Progenitor cell of endocrine pancreas (in vitro differentiated cells): ENCODE measurements around the gene MS4A10. TPM values are rescaled to one million over a fixed set of nuclear protein-coding genes. Genes with fewer than 3 reads are reported as not detected.
A peak's percentile ranks its signal among the peaks of the same experiment; 100 is the strongest.

Experiments
- DNase-seq: peaks from one replicate; pipeline ENCODE4 v3.0.0; 2021; ENCODE audit warnings: low spot score; ENCODE audit not compliant: unreplicated experiment
- H3K27ac Mint-ChIP-seq: 2 replicates; pipeline ENCODE4 v1.8.0; 2021; ENCODE audit warnings: mild to moderate bottlenecking, moderate library complexity, mixed read lengths
- H3K27me3 Mint-ChIP-seq: 2 replicates; pipeline ENCODE4 v1.8.0; 2021; ENCODE audit warnings: mixed read lengths
- H3K36me3 Mint-ChIP-seq: 2 replicates; pipeline ENCODE4 v1.8.0; 2022; ENCODE audit warnings: mixed read lengths; ENCODE audit not compliant: insufficient read depth
- H3K4me1 Mint-ChIP-seq: 2 replicates; pipeline ENCODE4 v1.8.0; 2021; ENCODE audit warnings: low read depth, mixed read lengths
- H3K4me3 Mint-ChIP-seq: 2 replicates; pipeline ENCODE4 v1.8.0; 2021; ENCODE audit warnings: low read depth, mild to moderate bottlenecking, moderate library complexity, mixed read lengths
- H3K9me3 Mint-ChIP-seq: 2 replicates; pipeline ENCODE4 v1.8.0; 2021; ENCODE audit warnings: low read depth, mixed read lengths
- CTCF ChIP-seq: fragments of 200-600 bp; sonication (generic); IDR thresholded peaks from one replicate; pipeline ENCODE4 v1.5.0; 2021; ENCODE audit warnings: antibody characterized with exemption, mild to moderate bottlenecking; ENCODE audit not compliant: unreplicated experiment
- total RNA-seq: library from RNA; stranded (reverse); gene quantifications from 2 replicates; pipeline ENCODE4 v1.2.1, GENCODE V29; 2021

MS4A10 gene
- total RNA-seq, 1 donor from 2014 or later = not detected

GRCh38 chr11:60766547-60766946 lies 18.6 kb upstream of the MS4A10 start:
- Mint-ChIP-seq H3K27ac (no peak overlapping the region), H3K36me3 (no peaks in the 10 kb centered on the region), H3K4me1 (peaks cover 3% of the 10 kb centered on the region), H3K4me3 (no peak overlapping the region), H3K27me3 (peaks cover 16% of the 10 kb centered on the region), H3K9me3 (no peaks in the 10 kb centered on the region)
- TF ChIP-seq CTCF = no peak
- no peak for DNase-seq

GRCh38 chr11:60767388-60767811 lies 17.7 kb upstream of the MS4A10 start:
- peak; percentile 56 for TF ChIP-seq CTCF
- H3K36me3 Mint-ChIP-seq = no peaks in the 10 kb centered on the region
- peaks cover 21% of the 10 kb centered on the region for H3K27me3 Mint-ChIP-seq
- DNase-seq = no peak
- H3K9me3 Mint-ChIP-seq = no peaks in the 10 kb centered on the region
- no peak overlapping the region for H3K4me3 Mint-ChIP-seq
- H3K27ac Mint-ChIP-seq = no peak overlapping the region
- no peaks in the 10 kb centered on the region for H3K4me1 Mint-ChIP-seq

- H3K27me3 Mint-ChIP-seq = peaks cover 23% of the 10 kb centered on the region
Observed at GRCh38 chr11:60768202-60768601, 16.9 kb upstream of the MS4A10 start.

GRCh38 chr11:60769273-60769672 lies 15.9 kb upstream of the MS4A10 start:
- H3K27me3 Mint-ChIP-seq = peaks cover 26% of the 10 kb centered on the region
- H3K4me3 Mint-ChIP-seq = no peak overlapping the region
- H3K36me3 Mint-ChIP-seq = no peaks in the 10 kb centered on the region
- no peak overlapping the region for H3K27ac Mint-ChIP-seq
- DNase-seq = no peak
- TF ChIP-seq CTCF = no peak
- H3K4me1 Mint-ChIP-seq = no peaks in the 10 kb centered on the region
- H3K9me3 Mint-ChIP-seq = no peaks in the 10 kb centered on the region

More at GRCh38 chr11:60768202-60768601, 16.9 kb upstream of the MS4A10 start:
- no peak for TF ChIP-seq CTCF
- Mint-ChIP-seq H3K4me1 (no peaks in the 10 kb centered on the region), H3K27ac (no peak overlapping the region), H3K4me3 (no peak overlapping the region), H3K9me3 (no peaks in the 10 kb centered on the region), H3K36me3 (no peaks in the 10 kb centered on the region)
- DNase-seq = no peak

GRCh38 chr11:60769811-60770210 lies 15.3 kb upstream of the MS4A10 start:
- DNase-seq = no peak
- H3K9me3 Mint-ChIP-seq = no peaks in the 10 kb centered on the region
- TF ChIP-seq CTCF = no peak
- H3K36me3 Mint-ChIP-seq = no peaks in the 10 kb centered on the region
- H3K27ac Mint-ChIP-seq = no peak overlapping the region
- no peak overlapping the region for H3K4me3 Mint-ChIP-seq
- H3K27me3 Mint-ChIP-seq = peaks cover 31% of the 10 kb centered on the region
- H3K4me1 Mint-ChIP-seq = no peaks in the 10 kb centered on the region
